ENCODE measurements around the gene TAF10. TPM values are rescaled to one million over a fixed set of nuclear protein-coding genes. Genes with fewer than 3 reads are reported as not detected.

Gene TAF10
- total RNA-seq, 1 donor from 2014 or later = 112 TPM

DNA sequence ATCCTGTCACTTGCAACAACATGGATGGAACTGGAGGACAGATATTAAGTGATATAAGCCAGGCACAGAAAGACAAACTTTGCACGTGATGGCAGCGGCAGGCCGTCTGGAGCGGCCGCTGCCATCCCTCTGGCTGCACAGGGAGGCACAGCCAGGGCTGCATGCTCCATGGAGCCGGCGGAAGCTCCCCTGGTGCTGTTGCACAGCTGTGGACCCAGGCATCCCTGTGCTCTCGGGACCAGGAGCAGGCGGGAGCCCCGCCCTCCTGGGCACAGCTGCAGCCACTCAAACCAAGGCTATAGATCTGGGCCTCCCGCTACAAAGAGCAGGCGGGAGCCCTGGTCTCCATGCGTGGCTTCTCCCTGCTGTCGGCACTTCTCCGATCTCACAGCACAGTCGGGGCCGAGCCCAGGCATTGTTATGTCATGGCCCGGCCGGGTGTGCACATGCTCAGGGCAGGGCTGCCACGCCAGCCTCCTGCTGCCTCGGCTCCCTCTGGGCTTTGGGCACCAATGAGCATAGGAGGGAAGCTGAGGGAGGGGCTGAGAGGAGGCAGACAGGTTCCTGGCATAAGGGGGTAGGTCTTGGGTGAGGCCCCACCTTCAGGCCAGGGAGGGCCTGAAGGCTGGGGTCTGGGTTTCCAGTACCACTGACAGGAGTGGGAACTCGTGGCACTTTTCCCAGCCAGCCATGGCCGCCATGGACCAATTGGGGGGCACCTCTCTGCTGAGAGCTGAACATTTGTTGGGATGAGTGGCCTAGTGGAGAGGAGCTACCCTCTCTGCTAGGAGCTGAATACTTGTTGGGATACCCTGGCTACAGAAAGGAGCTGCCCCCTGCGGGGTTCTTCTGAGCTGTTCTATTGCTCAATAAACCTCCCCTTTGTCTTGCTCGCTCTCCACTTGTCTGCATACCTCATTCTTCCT is 25.3 kb downstream of the TAF10 start:
- Histone ChIP-seq H3K4me3 (no peak overlapping the region), H3K27me3 (ENCODE audit: low read depth) (no peaks in the 10 kb centered on the region), H3K4me1 (no peaks in the 10 kb centered on the region), H3K9me3 (peaks cover 22% of the 10 kb centered on the region), H3K36me3 (no peaks in the 10 kb centered on the region), H3K27ac (no peak overlapping the region)
- TF ChIP-seq, protein P1, sequence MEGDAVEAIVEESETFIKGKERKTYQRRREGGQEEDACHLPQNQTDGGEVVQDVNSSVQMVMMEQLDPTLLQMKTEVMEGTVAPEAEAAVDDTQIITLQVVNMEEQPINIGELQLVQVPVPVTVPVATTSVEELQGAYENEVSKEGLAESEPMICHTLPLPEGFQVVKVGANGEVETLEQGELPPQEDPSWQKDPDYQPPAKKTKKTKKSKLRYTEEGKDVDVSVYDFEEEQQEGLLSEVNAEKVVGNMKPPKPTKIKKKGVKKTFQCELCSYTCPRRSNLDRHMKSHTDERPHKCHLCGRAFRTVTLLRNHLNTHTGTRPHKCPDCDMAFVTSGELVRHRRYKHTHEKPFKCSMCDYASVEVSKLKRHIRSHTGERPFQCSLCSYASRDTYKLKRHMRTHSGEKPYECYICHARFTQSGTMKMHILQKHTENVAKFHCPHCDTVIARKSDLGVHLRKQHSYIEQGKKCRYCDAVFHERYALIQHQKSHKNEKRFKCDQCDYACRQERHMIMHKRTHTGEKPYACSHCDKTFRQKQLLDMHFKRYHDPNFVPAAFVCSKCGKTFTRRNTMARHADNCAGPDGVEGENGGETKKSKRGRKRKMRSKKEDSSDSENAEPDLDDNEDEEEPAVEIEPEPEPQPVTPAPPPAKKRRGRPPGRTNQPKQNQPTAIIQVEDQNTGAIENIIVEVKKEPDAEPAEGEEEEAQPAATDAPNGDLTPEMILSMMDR (IDR thresholded peaks at IDR 0.05) = no peak
- intact Hi-C loops (cut with DNase I) = no loop called here
- ATAC-seq = peak in 1 of 2 donors; percentile 25
- no peak for DNase-seq

GRCh38 chr11:6584528-6584927 is 27.5 kb downstream of the TAF10 start:
- Histone ChIP-seq H3K36me3 (peaks cover 4% of the 10 kb centered on the region), H3K27me3 (ENCODE audit: low read depth) (no peaks in the 10 kb centered on the region), H3K4me1 (no peaks in the 10 kb centered on the region), H3K27ac (no peak overlapping the region), H3K4me3 (no peak overlapping the region), H3K9me3 (peaks cover 22% of the 10 kb centered on the region)
- TF ChIP-seq, protein P1 (IDR thresholded peaks at IDR 0.05) = no peak
- DNase-seq (no peak), ATAC-seq (no peak)
- intact Hi-C loops (cut with DNase I) = no loop called here

- H3K27me3 ChIP-seq (ENCODE audit: low read depth) = no peaks in the 10 kb centered on the region
- no peaks in the 10 kb centered on the region for H3K4me1 ChIP-seq
- DNase-seq (no peak), ATAC-seq (no peak)
- TF ChIP-seq, protein P1 (IDR thresholded peaks at IDR 0.05) = no peak
- peaks cover 4% of the 10 kb centered on the region for H3K36me3 ChIP-seq
- no peak overlapping the region for H3K27ac ChIP-seq
- peaks cover 22% of the 10 kb centered on the region for H3K9me3 ChIP-seq
- H3K4me3 ChIP-seq = no peak overlapping the region
- intact Hi-C loops (cut with DNase I) = no loop called here
These were observed 28.4 kb downstream of the TAF10 start for GRCh38 chr11:6583584-6583983.

- Histone ChIP-seq H3K4me1 (no peaks in the 10 kb centered on the region), H3K27me3 (ENCODE audit: low read depth) (no peaks in the 10 kb centered on the region), H3K36me3 (peaks cover 4% of the 10 kb centered on the region), H3K9me3 (peaks cover 21% of the 10 kb centered on the region), H3K27ac (no peak overlapping the region), H3K4me3 (no peak overlapping the region)
- intact Hi-C loops (cut with DNase I) = no loop called here
- no peak for ATAC-seq
- TF ChIP-seq, protein P1 (IDR thresholded peaks at IDR 0.05) = no peak
- DNase-seq = no peak
These were observed 32.3 kb downstream of the TAF10 start for GRCh38 chr11:6579681-6580080.

DNA sequence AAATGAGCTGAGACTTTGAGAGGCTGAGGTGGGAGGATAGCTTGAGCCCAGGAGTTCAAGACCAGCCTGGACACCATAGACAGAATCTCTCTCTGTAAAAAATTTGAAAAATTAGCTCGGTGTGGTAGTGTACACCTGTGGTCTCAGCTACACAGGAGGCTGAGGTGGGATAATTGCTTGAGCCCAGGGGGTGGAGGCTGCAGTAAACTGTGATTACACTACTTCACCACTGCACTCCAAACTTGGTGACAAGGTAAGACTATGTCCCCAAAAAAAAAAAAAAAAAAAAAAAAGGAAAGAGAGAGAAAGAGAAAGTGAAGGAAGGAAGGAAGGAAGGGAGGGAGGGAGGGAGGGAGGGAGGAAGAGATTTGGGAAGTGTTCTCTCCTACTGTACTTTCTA is 33.9 kb downstream of the TAF10 start:
- no peaks in the 10 kb centered on the region for H3K4me1 ChIP-seq
- TF ChIP-seq, protein P1 (IDR thresholded peaks at IDR 0.05) = no peak
- DNase-seq = no peak
- H3K27me3 ChIP-seq (ENCODE audit: low read depth) = no peaks in the 10 kb centered on the region
- intact Hi-C loops (cut with DNase I) = no loop called here
- peaks cover 4% of the 10 kb centered on the region for H3K36me3 ChIP-seq
- no peak overlapping the region for H3K4me3 ChIP-seq
- ATAC-seq = no peak
- H3K9me3 ChIP-seq = peaks cover 5% of the 10 kb centered on the region
- H3K27ac ChIP-seq = no peak overlapping the region
